ENCODE results near the gene LSMEM2.

The LSMEM2 gene

DNA sequence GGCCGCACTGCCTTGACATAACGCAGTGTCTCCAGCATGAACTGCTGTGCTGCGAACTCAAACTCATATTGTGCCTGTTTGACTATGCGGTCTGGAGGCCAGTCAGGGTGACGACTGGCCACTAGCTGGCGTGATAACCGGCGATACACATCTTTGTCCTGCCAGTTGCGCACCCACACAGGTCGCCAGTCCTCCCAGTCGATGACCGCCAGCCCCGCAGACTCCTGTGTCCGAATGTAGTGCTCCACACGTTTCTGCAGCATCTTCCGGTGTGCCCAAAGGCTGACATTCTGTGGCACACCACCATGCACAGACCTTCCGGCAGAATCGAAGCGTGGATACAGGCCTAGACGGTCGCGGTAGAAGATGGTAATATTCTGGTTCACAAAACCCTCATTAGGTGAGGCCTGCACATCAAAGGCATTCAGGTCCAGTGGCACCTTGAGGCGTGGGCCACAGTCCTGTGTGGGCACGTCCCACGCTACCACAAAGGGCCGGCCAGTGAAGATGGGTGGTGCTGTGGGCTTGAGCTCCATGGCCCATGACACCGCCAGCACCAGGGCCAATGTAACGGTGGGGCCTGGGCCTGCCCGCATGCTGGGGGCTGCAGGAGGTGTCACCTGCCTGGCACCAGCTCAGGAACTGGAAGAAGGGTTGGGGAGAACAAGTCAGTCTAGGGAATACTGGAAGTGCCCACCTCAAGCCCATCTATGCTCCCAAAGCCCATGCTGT lies 41.2 kb downstream of the LSMEM2 start:
- H2AFZ ChIP-seq (ENCODE audit: insufficient read depth, low read length, poor library complexity): no peak overlapping the region
- H3K27me3 ChIP-seq (ENCODE audit: insufficient read depth, low read length): no peaks in the 10 kb centered on the region
- no peak overlapping the region for H2BK12ac ChIP-seq (ENCODE audit: low read length)
- WGBS (ENCODE audit: extremely low coverage, insufficient coverage, insufficient read length): no CpG with 5 or more reads among the region's 29 CpGs
- H3K4ac ChIP-seq (ENCODE audit: low read depth, low read length): peak overlapping the region; percentile 43
- peak overlapping the region; percentile 81 for H4K91ac ChIP-seq (ENCODE audit: low read depth, low read length)
- peaks cover 40 to 42% of the 10 kb centered on the region in 2 experiments for H3K4me1 ChIP-seq (ENCODE audit: control insufficient read depth in 1 of 2, insufficient read depth in 2 of 2, low read length in 2 of 2)
- H3K18ac ChIP-seq (ENCODE audit: low read length): peak overlapping the region; percentile 0
- H2BK120ac ChIP-seq (ENCODE audit: insufficient read depth, low read length, poor library complexity): no peak overlapping the region
- no peak overlapping the region for H4K8ac ChIP-seq (ENCODE audit: low read depth, low read length)
- no peak overlapping the region for H2BK5ac ChIP-seq (ENCODE audit: low read depth, low read length, poor library complexity)
- peaks cover under 1% of the 10 kb centered on the region for H3K9me3 ChIP-seq (ENCODE audit: insufficient read depth, low read depth, low read length)
- H3K4me3 ChIP-seq (ENCODE audit: low read depth, low read length): peak overlapping the region; percentile 88
- H3K14ac ChIP-seq (ENCODE audit: low read length): peak overlapping the region; percentile 88
- peak overlapping the region; percentile 3 for H2AK5ac ChIP-seq (ENCODE audit: low read length)
- H3K36me3 ChIP-seq (ENCODE audit: control insufficient read depth in 1 of 2, insufficient read depth in 2 of 2, low read length in 2 of 2): peaks cover 32% of the 10 kb centered on the region in 2 experiments
- H3K23ac ChIP-seq (ENCODE audit: low read length): no peak overlapping the region
- H3K79me1 ChIP-seq (ENCODE audit: low read length): peaks cover 16% of the 10 kb centered on the region
- H3K9ac ChIP-seq (ENCODE audit: low read length): peak overlapping the region; percentile 73
- no peak overlapping the region for H3K27ac ChIP-seq (ENCODE audit: low read depth, low read length)
- no peak for DNase-seq
- peak overlapping the region; percentile 75 for H3K4me2 ChIP-seq (ENCODE audit: low read length)
- H4K12ac ChIP-seq (ENCODE audit: low read depth, low read length): peak overlapping the region; percentile 0
- peaks cover 15% of the 10 kb centered on the region for H3K79me2 ChIP-seq (ENCODE audit: control insufficient read depth, insufficient read depth, low read length, poor library complexity)

DNA sequence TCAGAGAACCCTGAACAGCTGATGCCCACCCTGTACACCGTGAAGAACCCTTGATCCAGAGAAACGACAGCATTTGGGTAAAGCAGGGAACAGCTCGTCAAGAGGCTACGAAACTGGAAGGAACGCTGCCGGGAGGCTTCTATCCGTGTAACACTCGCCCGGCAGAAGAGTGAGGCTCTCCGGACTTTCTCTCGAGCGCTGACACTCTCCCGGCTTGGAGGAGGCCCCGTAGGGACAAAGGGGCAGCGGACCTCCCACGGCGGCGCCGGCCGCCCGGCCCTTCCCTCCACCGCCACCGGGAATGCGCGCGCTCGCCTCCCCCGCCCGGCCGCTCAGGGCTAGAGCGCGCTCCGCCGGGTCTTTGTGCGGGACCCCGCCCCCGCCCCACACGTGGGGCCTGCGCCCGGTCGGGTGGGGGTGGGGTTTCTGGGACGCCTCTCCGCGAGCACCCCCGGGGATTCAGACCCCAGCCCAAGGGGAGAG lies 42.0 kb downstream of the LSMEM2 start:
- H3K4me2 ChIP-seq (ENCODE audit: low read length): peak overlapping the region; percentile 75
- no CpG with 5 or more reads among the region's 45 CpGs for whole genome bisulfite sequencing (ENCODE audit: extremely low coverage, insufficient coverage, insufficient read length)
- H3K79me1 ChIP-seq (ENCODE audit: low read length): peaks cover 16% of the 10 kb centered on the region
- peak overlapping the region; percentile 93 for H3K27ac ChIP-seq (ENCODE audit: low read depth, low read length)
- no peak overlapping the region for H2BK12ac ChIP-seq (ENCODE audit: low read length)
- peak; percentile 41 to 63 for DNase-seq
- peaks cover 34 to 38% of the 10 kb centered on the region in 2 experiments for H3K36me3 ChIP-seq (ENCODE audit: control insufficient read depth in 1 of 2, insufficient read depth in 2 of 2, low read length in 2 of 2)
- H2BK5ac ChIP-seq (ENCODE audit: low read depth, low read length, poor library complexity): peak overlapping the region; percentile 99
- peak overlapping the region; percentile 56 for H2BK120ac ChIP-seq (ENCODE audit: insufficient read depth, low read length, poor library complexity)
- peak overlapping the region; percentile 93 for H3K18ac ChIP-seq (ENCODE audit: low read length)
- peaks cover 15% of the 10 kb centered on the region for H3K79me2 ChIP-seq (ENCODE audit: control insufficient read depth, insufficient read depth, low read length, poor library complexity)
- H3K4me1 ChIP-seq (ENCODE audit: control insufficient read depth in 1 of 2, insufficient read depth in 2 of 2, low read length in 2 of 2): peaks cover 38 to 42% of the 10 kb centered on the region in 2 experiments
- peak overlapping the region; percentile 93 for H3K9ac ChIP-seq (ENCODE audit: low read length)
- H3K4me3 ChIP-seq (ENCODE audit: low read depth, low read length): peak overlapping the region; percentile 88
- H4K12ac ChIP-seq (ENCODE audit: low read depth, low read length): peak overlapping the region; percentile 88
- peak overlapping the region; percentile 88 for H4K8ac ChIP-seq (ENCODE audit: low read depth, low read length)
- peak overlapping the region; percentile 43 for H3K4ac ChIP-seq (ENCODE audit: low read depth, low read length)
- H3K23ac ChIP-seq (ENCODE audit: low read length): no peak overlapping the region
- H2AK5ac ChIP-seq (ENCODE audit: low read length): peak overlapping the region; percentile 40
- H4K91ac ChIP-seq (ENCODE audit: low read depth, low read length): peak overlapping the region; percentile 99
- H3K9me3 ChIP-seq (ENCODE audit: insufficient read depth, low read depth, low read length): peaks cover 1% of the 10 kb centered on the region
- H3K27me3 ChIP-seq (ENCODE audit: insufficient read depth, low read length): no peaks in the 10 kb centered on the region
- H2AFZ ChIP-seq (ENCODE audit: insufficient read depth, low read length, poor library complexity): peak overlapping the region; percentile 66
- H3K14ac ChIP-seq (ENCODE audit: low read length): peak overlapping the region; percentile 88

DNA sequence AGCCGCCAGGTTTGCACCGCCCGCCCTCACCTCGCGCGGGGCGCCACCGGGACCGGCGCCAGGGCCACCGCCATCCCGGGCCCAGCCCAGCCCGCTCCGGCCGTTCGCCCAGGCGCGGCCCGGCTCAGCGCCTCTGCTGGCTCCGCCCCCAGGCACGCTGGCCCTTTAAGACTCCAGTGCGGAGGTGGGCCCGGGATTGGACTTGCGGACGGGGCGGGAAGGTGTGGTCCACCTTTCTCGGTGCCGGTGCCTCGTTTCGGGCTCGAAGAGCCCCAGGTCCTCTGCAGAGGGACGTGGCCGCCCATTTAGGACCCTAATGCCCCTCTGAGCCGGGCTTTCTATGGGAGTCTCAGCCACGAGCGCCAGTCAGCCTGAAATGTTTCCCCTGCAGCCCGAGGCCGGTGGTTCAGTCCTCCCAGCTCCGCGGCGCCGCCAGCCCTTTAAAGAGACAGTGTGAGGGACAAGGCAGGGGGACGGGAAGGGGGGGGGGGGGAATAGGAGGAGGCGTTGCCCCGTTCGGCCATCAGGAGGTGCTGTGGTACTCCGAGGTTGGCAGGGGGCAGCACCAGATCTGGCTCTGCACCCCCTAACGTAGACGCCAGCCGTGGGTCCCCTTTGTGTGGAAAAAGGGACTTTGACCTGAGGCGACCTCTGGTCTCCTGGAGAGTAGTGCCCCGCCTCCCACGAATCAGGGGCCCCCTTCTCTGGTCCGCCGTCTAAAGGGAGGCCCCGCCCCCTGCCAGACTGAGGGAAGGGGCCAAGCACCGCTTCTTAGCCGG lies 42.6 kb downstream of the LSMEM2 start:
- H4K12ac ChIP-seq (ENCODE audit: low read depth, low read length): peak overlapping the region; percentile 88
- H3K36me3 ChIP-seq (ENCODE audit: control insufficient read depth in 1 of 2, insufficient read depth in 2 of 2, low read length in 2 of 2): peaks cover 36 to 38% of the 10 kb centered on the region in 2 experiments
- H4K8ac ChIP-seq (ENCODE audit: low read depth, low read length): peak overlapping the region; percentile 90
- WGBS (ENCODE audit: extremely low coverage, insufficient coverage, insufficient read length): no CpG with 5 or more reads among the region's 59 CpGs
- peak overlapping the region; percentile 98 for H2BK120ac ChIP-seq (ENCODE audit: insufficient read depth, low read length, poor library complexity)
- H3K79me2 ChIP-seq (ENCODE audit: control insufficient read depth, insufficient read depth, low read length, poor library complexity): peaks cover 15% of the 10 kb centered on the region
- peak overlapping the region; percentile 93 for H2AFZ ChIP-seq (ENCODE audit: insufficient read depth, low read length, poor library complexity)
- peak overlapping the region; percentile 99 for H4K91ac ChIP-seq (ENCODE audit: low read depth, low read length)
- peak overlapping the region; percentile 88 for H3K4me3 ChIP-seq (ENCODE audit: low read depth, low read length)
- peak overlapping the region; percentile 93 for H3K14ac ChIP-seq (ENCODE audit: low read length)
- peaks cover 1% of the 10 kb centered on the region for H3K9me3 ChIP-seq (ENCODE audit: insufficient read depth, low read depth, low read length)
- H3K4me1 ChIP-seq (ENCODE audit: control insufficient read depth in 1 of 2, insufficient read depth in 2 of 2, low read length in 2 of 2): peaks cover 34 to 38% of the 10 kb centered on the region in 2 experiments
- H2AK5ac ChIP-seq (ENCODE audit: low read length): no peak overlapping the region
- H2BK12ac ChIP-seq (ENCODE audit: low read length): peak overlapping the region; percentile 62
- peak overlapping the region; percentile 99 for H2BK5ac ChIP-seq (ENCODE audit: low read depth, low read length, poor library complexity)
- H3K4ac ChIP-seq (ENCODE audit: low read depth, low read length): peak overlapping the region; percentile 88
- no peaks in the 10 kb centered on the region for H3K27me3 ChIP-seq (ENCODE audit: insufficient read depth, low read length)
- peak overlapping the region; percentile 99 for H3K9ac ChIP-seq (ENCODE audit: low read length)
- H3K4me2 ChIP-seq (ENCODE audit: low read length): peak overlapping the region; percentile 75
- peak overlapping the region; percentile 93 for H3K27ac ChIP-seq (ENCODE audit: low read depth, low read length)
- peaks cover 16% of the 10 kb centered on the region for H3K79me1 ChIP-seq (ENCODE audit: low read length)
- H3K18ac ChIP-seq (ENCODE audit: low read length): peak overlapping the region; percentile 93
- no peak overlapping the region for H3K23ac ChIP-seq (ENCODE audit: low read length)
- peak; percentile 77 to 89 for DNase-seq

DNA sequence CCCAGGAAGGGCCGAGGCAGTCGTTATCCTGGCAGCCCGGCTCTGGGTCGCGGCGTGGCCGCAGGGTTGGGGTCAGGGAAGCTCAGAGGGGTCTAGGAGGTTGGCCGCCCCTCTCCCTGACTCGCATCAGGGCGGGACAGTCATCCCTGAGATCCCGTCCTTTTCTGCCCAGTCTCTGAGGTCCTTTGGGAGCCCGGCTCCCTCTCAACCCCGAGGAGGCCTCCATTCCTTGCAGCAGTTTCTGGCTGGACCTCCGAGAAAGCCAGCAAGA lies 43.2 kb downstream of the LSMEM2 start:
- Histone ChIP-seq H4K91ac (ENCODE audit: low read depth, low read length) (peak overlapping the region; percentile 85), H4K12ac (ENCODE audit: low read depth, low read length) (peak overlapping the region; percentile 73), H3K27ac (ENCODE audit: low read depth, low read length) (no peak overlapping the region), H3K14ac (ENCODE audit: low read length) (peak overlapping the region; percentile 71), H3K79me1 (ENCODE audit: low read length) (peaks cover 16% of the 10 kb centered on the region), H3K9ac (ENCODE audit: low read length) (peak overlapping the region; percentile 44), H3K9me3 (ENCODE audit: insufficient read depth, low read depth, low read length) (peaks cover 1% of the 10 kb centered on the region), H3K18ac (ENCODE audit: low read length) (peak overlapping the region; percentile 77), H3K27me3 (ENCODE audit: insufficient read depth, low read length) (no peaks in the 10 kb centered on the region), H3K4me2 (ENCODE audit: low read length) (peak overlapping the region; percentile 75), H3K36me3 (ENCODE audit: control insufficient read depth in 1 of 2, insufficient read depth in 2 of 2, low read length in 2 of 2) (peaks cover 36 to 38% of the 10 kb centered on the region in 2 experiments), H3K4me1 (ENCODE audit: control insufficient read depth in 1 of 2, insufficient read depth in 2 of 2, low read length in 2 of 2) (peaks cover 32 to 35% of the 10 kb centered on the region in 2 experiments), H4K8ac (ENCODE audit: low read depth, low read length) (peak overlapping the region; percentile 90), H2BK120ac (ENCODE audit: insufficient read depth, low read length, poor library complexity) (peak overlapping the region; percentile 65), H2BK5ac (ENCODE audit: low read depth, low read length, poor library complexity) (peak overlapping the region; percentile 28), H3K4ac (ENCODE audit: low read depth, low read length) (peak overlapping the region; percentile 62), H3K79me2 (ENCODE audit: control insufficient read depth, insufficient read depth, low read length, poor library complexity) (peaks cover 15% of the 10 kb centered on the region), H2AFZ (ENCODE audit: insufficient read depth, low read length, poor library complexity) (peak overlapping the region; percentile 67), H2AK5ac (ENCODE audit: low read length) (peak overlapping the region; percentile 43), H2BK12ac (ENCODE audit: low read length) (peak overlapping the region; percentile 19), H3K23ac (ENCODE audit: low read length) (no peak overlapping the region), H3K4me3 (ENCODE audit: low read depth, low read length) (peak overlapping the region; percentile 88)
- WGBS (ENCODE audit: extremely low coverage, insufficient coverage, insufficient read length): no CpG with 5 or more reads among the region's 14 CpGs
- no peak for DNase-seq

All from trophoblast cell (in vitro differentiated cells and primary cell).